GM12891 (cell line): ENCODE measurements around the gene NDUFA6.
"Not testable (repeated sequence)": the region's sequence is repeated elsewhere in the genome, so short reads cannot be mapped to it uniquely, and the experiment has no call there.

ENCODE experiments used
- PAX5 ChIP-seq: IDR thresholded peaks from 2 replicates; pipeline ENCODE4 v1.6.1; 2011; ENCODE audit warnings: low read length, moderate library complexity, mild to moderate bottlenecking; ENCODE audit not compliant: insufficient read depth, severe bottlenecking
- POLR2A ChIP-seq: IDR thresholded peaks from 2 replicates; pipeline ENCODE4 v1.6.1; 2011; ENCODE audit warnings: low read depth, low read length, control low read depth
- POLR2AphosphoS5 ChIP-seq: IDR thresholded peaks from 2 replicates; pipeline ENCODE4 v1.6.1; 2011; ENCODE audit warnings: low read depth, low read length, control low read depth
- SPI1 ChIP-seq: IDR thresholded peaks from 2 replicates; pipeline ENCODE4 v1.6.1; 2011; ENCODE audit warnings: low read depth, low read length, control low read depth
- TAF1 ChIP-seq: IDR thresholded peaks from 2 replicates; pipeline ENCODE4 v1.6.1; 2011; ENCODE audit warnings: low read depth, low read length, control low read depth

DNA sequence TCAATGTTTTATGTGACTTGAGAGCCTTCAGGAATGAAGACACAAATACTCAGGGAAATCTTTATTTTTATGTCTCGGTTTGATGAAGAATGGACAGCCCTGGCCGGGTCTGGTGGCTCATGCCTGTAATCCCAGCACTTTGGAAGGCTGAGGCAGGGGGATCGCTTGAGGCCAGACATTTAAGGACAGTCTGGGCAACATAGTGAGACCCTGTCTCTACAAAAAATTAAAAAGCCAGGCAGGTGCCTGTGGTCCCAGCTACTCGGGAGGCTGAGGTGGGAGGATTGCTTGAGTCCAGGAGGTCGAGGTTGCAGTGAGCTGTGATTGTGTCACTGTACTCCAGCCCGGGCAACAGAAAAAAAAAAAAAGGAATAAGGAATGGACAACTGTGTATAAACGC is 19.1 kb downstream of the NDUFA6 start:
- not testable (repeated sequence) for TF ChIP-seq POLR2A, POLR2AphosphoS5, TAF1, SPI1, PAX5
